Vagina (tissue), 2 donors: ENCODE measurements around the gene RPRD1B. TPM values are rescaled to one million over a fixed set of nuclear protein-coding genes. Genes with fewer than 3 reads are reported as not detected.

ENCODE experiments used
- DNase-seq, 2 donors: peaks; one replicate each; pipeline ENCODE4 v3.0.0-alpha.2; 2017; ENCODE audit errors: extremely low spot score in 2 of 2
- H3K27ac ChIP-seq: fragments of 200-600 bp; sonication (generic); one replicate; pipeline ENCODE4 v1.5.1; 2019
- H3K27me3 ChIP-seq: fragments of 200-600 bp; sonication (generic); one replicate; pipeline ENCODE4 v1.5.1; 2019
- H3K36me3 ChIP-seq, 2 donors: fragments of 200-600 bp; sonication (generic); one replicate each; pipeline ENCODE4 v1.5.1; 2017 to 2019
- H3K4me1 ChIP-seq: fragments of 200-600 bp; sonication (generic); one replicate; pipeline ENCODE4 v1.5.1; 2019
- H3K4me3 ChIP-seq, 2 donors: fragments of 200-600 bp; sonication (generic); 1 replicate in 1 of 2; 2 replicates in 1 of 2; pipeline ENCODE4 v1.5.1; 2016 to 2019
- H3K9me3 ChIP-seq: fragments of 200-600 bp; sonication (generic); one replicate; pipeline ENCODE4 v1.5.1; 2019
- POLR2A ChIP-seq, 2 donors: fragments of 450-650 bp; IDR thresholded peaks; one replicate each; pipeline ENCODE4 v1.6.1; 2017; ENCODE audit warnings: antibody characterized with exemption in 2 of 2, mild to moderate bottlenecking in 2 of 2, moderate library complexity in 2 of 2
- POLR2AphosphoS5 ChIP-seq, 2 donors: sonication (generic); formaldehyde crosslinking; IDR thresholded peaks; one replicate each; pipeline ENCODE4 v1.9.0; 2017; ENCODE audit warnings: antibody characterized with exemption in 2 of 2, mild to moderate bottlenecking in 2 of 2, low read depth in 1 of 2; ENCODE audit not compliant: insufficient read depth in 1 of 2
- intact Hi-C: fragments of 100-400 bp; cut with DNase I; formaldehyde crosslinking; loops from one replicate; pipeline ENCODE4 v1.15.1; 2023
- total RNA-seq: library from RNA; depleted of rRNA; stranded (reverse); fragments of >200 nt; gene quantifications from one replicate; pipeline ENCODE4 v1.2.3, GENCODE V29; 2016
- TF ChIP-seq, protein P1 (sequence below), 3 experiments: fragments of 450-650 bp in 2 of 3; fragments of 200-600 bp in 1 of 3; sonication (generic) in 1 of 3; IDR thresholded peaks; one replicate each; pipeline ENCODE4 v1.5.1; 2017 to 2019; ENCODE audit warnings: antibody characterized with exemption in 3 of 3, mild to moderate bottlenecking in 2 of 3, moderate library complexity in 2 of 3

The RPRD1B gene
- total RNA-seq, 1 donor from 2014 or later = 23.8 TPM

DNA sequence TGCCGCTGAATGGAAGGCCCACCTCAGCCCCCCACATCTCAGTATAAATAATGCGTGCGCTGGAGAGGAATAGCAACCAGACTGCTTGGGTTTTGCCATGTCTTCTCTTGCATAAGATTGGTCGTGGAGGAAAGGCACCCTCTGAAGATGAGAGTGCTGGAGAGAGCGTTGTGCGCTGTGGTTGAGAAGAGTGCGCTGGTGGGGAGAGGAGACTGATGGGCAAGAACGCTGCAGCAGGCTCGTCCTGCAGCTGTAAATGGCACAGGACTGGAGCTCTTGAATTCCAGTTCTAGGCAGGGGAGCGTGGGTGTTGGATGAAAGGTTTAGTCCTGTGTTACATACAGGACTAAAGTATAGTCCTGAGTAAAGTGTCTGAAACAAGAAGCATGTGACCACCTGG is 51.5 kb downstream of the RPRD1B start:
- no peaks in the 10 kb centered on the region for H3K27me3 ChIP-seq
- no peak overlapping the region for H3K27ac ChIP-seq
- no peak overlapping the region for H3K4me3 ChIP-seq
- no peak for TF ChIP-seq POLR2A (IDR thresholded peaks at IDR 0.05)
- no peak for TF ChIP-seq POLR2AphosphoS5 (IDR thresholded peaks at IDR 0.05; ENCODE audit: insufficient read depth in 1 of 2, low read depth in 1 of 2)
- TF ChIP-seq, protein P1, sequence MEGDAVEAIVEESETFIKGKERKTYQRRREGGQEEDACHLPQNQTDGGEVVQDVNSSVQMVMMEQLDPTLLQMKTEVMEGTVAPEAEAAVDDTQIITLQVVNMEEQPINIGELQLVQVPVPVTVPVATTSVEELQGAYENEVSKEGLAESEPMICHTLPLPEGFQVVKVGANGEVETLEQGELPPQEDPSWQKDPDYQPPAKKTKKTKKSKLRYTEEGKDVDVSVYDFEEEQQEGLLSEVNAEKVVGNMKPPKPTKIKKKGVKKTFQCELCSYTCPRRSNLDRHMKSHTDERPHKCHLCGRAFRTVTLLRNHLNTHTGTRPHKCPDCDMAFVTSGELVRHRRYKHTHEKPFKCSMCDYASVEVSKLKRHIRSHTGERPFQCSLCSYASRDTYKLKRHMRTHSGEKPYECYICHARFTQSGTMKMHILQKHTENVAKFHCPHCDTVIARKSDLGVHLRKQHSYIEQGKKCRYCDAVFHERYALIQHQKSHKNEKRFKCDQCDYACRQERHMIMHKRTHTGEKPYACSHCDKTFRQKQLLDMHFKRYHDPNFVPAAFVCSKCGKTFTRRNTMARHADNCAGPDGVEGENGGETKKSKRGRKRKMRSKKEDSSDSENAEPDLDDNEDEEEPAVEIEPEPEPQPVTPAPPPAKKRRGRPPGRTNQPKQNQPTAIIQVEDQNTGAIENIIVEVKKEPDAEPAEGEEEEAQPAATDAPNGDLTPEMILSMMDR (IDR thresholded peaks at IDR 0.05) = no peak
- no peaks in the 10 kb centered on the region for H3K9me3 ChIP-seq
- no peak for DNase-seq
- intact Hi-C loops = no loop called here
- H3K4me1 ChIP-seq = peaks cover 8% of the 10 kb centered on the region
- peaks cover 5 to 31% of the 10 kb centered on the region in 2 donors for H3K36me3 ChIP-seq

DNA sequence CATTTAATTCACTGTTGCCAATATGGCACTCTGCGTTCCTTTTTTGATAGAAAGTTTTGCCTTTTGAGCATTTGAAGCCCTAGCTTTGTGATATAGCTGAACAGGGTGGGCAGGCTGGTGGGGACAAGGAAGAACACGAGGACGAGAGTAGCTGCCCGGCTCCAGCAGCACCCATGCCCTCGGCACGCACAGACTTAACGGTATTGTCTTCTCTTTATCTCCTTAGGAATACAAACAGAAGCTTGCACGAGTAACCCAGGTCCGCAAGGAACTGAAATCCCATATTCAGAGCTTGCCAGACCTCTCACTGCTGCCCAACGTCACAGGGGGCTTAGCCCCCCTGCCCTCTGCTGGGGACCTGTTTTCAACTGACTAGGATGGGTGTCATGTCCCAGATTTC is 56.0 kb downstream of the RPRD1B start:
- no peaks in the 10 kb centered on the region for H3K9me3 ChIP-seq
- no peak overlapping the region for H3K27ac ChIP-seq
- peaks cover 5 to 37% of the 10 kb centered on the region in 2 donors for H3K36me3 ChIP-seq
- H3K4me1 ChIP-seq = peaks cover 10% of the 10 kb centered on the region
- intact Hi-C loops = no loop called here
- H3K4me3 ChIP-seq = no peak overlapping the region
- DNase-seq = peak in 1 of 2 donors; percentile 60
- TF ChIP-seq POLR2A (IDR thresholded peaks at IDR 0.05) = no peak
- no peak for TF ChIP-seq POLR2AphosphoS5 (IDR thresholded peaks at IDR 0.05; ENCODE audit: insufficient read depth in 1 of 2, low read depth in 1 of 2)
- H3K27me3 ChIP-seq = no peaks in the 10 kb centered on the region

DNA sequence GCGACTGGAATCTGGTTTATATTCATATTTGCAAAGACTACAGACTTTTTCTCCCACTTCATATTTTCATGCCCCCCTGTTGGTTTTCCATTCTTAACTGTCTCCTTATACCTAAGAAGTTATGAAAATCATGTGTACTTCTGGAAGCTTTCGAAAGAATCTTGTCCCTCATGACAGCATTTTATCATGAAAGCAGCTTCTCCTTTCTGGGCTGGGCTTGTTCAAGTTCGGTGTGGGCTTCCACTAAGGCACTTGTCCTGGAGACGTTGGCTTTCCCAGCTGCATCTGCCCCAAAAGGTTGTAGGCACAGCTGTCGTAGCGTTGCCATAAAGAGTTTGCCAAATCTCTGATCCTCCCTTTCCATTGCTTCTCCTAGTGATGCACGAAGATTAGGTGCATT is 56.5 kb downstream of the RPRD1B start:
- H3K4me1 ChIP-seq = peaks cover 10% of the 10 kb centered on the region
- H3K36me3 ChIP-seq = peaks cover 5 to 37% of the 10 kb centered on the region in 2 donors
- no peak for DNase-seq
- no peaks in the 10 kb centered on the region for H3K27me3 ChIP-seq
- H3K9me3 ChIP-seq = no peaks in the 10 kb centered on the region
- no peak overlapping the region for H3K27ac ChIP-seq
- intact Hi-C loops = no loop called here
- TF ChIP-seq, protein P1 (IDR thresholded peaks at IDR 0.05) = no peak
- TF ChIP-seq POLR2A (IDR thresholded peaks at IDR 0.05) (no peak), POLR2AphosphoS5 (IDR thresholded peaks at IDR 0.05; ENCODE audit: insufficient read depth in 1 of 2, low read depth in 1 of 2) (no peak)
- no peak overlapping the region for H3K4me3 ChIP-seq

DNA sequence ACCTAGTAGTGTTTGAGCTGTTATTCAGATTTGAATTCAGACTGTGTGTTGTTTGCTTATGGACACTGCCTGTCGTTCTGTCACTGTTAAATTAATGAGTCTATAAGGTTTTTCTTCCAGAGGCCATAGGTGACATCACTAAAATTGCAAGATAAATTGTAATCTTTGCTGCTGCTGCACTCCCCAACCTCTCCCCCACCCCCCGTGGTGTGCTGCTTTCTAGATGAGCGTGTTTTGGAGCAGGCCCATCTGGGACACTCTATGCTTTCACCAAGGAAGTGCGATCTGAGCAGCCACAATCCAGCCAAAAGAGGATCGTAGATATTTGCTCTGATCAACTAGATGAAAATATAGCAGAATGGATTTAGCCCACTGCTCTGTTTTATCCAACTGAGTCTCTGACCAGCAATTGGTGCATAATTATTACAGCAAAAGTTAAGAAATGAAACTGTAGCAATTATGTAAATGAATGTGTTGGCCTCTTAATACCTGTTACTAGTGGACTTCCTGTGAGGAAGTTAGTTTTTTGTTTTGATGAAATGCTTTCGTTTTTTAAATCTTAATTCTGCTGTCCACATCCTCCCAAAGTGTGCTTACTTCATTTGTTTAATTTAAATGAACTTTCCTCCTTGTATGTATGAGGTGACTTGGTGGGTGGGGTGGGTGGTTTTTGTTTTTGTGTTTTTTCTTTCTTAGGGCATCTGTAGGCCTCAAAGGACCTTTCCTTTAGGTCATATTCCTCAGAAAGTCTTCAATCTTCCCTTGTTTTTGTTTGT is 58.1 kb downstream of the RPRD1B start:
- no peak overlapping the region for H3K4me3 ChIP-seq
- TF ChIP-seq, protein P1 (IDR thresholded peaks at IDR 0.05) = no peak
- no peak for TF ChIP-seq POLR2A (IDR thresholded peaks at IDR 0.05)
- no peak for TF ChIP-seq POLR2AphosphoS5 (IDR thresholded peaks at IDR 0.05; ENCODE audit: insufficient read depth in 1 of 2, low read depth in 1 of 2)
- no peaks in the 10 kb centered on the region for H3K9me3 ChIP-seq
- DNase-seq = peak in 1 of 2 donors; percentile 56
- H3K27me3 ChIP-seq = no peaks in the 10 kb centered on the region
- H3K27ac ChIP-seq = no peak overlapping the region
- H3K4me1 ChIP-seq = peaks cover 13% of the 10 kb centered on the region
- peaks cover 5 to 32% of the 10 kb centered on the region in 2 donors for H3K36me3 ChIP-seq
- intact Hi-C loops = no loop called here

DNA sequence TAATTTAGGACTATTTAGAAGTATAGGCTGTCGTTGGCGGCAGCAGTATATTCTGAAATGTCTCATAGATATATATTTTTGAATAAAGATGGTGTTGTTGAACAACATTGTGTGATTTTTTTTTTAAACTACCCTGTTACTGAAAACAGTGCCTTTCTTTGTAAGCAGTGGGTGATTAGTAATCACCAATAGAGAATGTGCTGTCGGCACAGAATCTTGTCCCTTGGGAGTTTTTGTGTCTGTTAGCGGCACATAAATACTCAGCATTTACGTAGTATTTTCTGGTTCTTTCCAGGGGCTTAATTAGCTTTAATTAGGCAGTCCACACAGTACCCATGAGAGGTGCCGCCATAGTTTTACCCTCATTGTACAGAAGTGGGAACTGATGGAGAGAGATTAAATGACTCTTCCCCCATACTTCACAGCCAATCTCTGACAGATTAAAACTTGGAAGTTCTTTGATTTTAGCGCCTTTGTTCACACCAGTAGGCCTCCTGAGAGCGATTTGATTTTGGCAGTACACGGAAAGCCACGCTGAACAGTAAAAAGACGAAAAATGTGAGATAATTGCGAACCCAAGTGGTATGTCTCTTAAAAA is 58.8 kb downstream of the RPRD1B start:
- no peak overlapping the region for H3K4me3 ChIP-seq
- TF ChIP-seq POLR2AphosphoS5 (IDR thresholded peaks at IDR 0.05; ENCODE audit: insufficient read depth in 1 of 2, low read depth in 1 of 2) = no peak
- no peak for TF ChIP-seq POLR2A (IDR thresholded peaks at IDR 0.05)
- TF ChIP-seq, protein P1 (IDR thresholded peaks at IDR 0.05) = no peak
- intact Hi-C loops = no loop called here
- H3K9me3 ChIP-seq = no peaks in the 10 kb centered on the region
- H3K4me1 ChIP-seq = peaks cover 13% of the 10 kb centered on the region
- H3K27ac ChIP-seq = no peak overlapping the region
- peaks cover 5 to 27% of the 10 kb centered on the region in 2 donors for H3K36me3 ChIP-seq
- peak in 1 of 2 donors; percentile 20 for DNase-seq
- H3K27me3 ChIP-seq = no peaks in the 10 kb centered on the region
